GM19240 (cell line): ENCODE data around the gene RBM5.

Experiments used
- DNase-seq: peaks from one replicate; pipeline ENCODE4 v3.0.0; 2011; ENCODE audit warnings: low spot score; ENCODE audit not compliant: insufficient read length

RBM5 gene

GRCh38 chr3:50158530-50159146 is 69.9 kb downstream of the RBM5 start:
- DNase-seq = no peak

- no peak for DNase-seq
Observed at GRCh38 chr3:50160561-50160983, 71.9 kb downstream of the RBM5 start.

GRCh38 chr3:50161320-50161719 is 72.6 kb downstream of the RBM5 start:
- DNase-seq = no peak

- no peak for DNase-seq
Observed at GRCh38 chr3:50162034-50162883, 73.5 kb downstream of the RBM5 start.

GRCh38 chr3:50163572-50164455 is 75.1 kb downstream of the RBM5 start:
- no peak for DNase-seq

- no peak for DNase-seq
Observed at GRCh38 chr3:50164481-50164880, 75.8 kb downstream of the RBM5 start.

- DNase-seq = no peak
Observed at GRCh38 chr3:50164984-50165909, 76.5 kb downstream of the RBM5 start.

GRCh38 chr3:50165910-50166538 is 77.3 kb downstream of the RBM5 start:
- DNase-seq = no peak

- DNase-seq = no peak
Observed at GRCh38 chr3:50166620-50167019, 77.9 kb downstream of the RBM5 start.

- DNase-seq = no peak
Observed at GRCh38 chr3:50167069-50167840, 78.5 kb downstream of the RBM5 start.

- no peak for DNase-seq
Observed at GRCh38 chr3:50167841-50168209, 79.1 kb downstream of the RBM5 start.

GRCh38 chr3:50168388-50168787 is 79.7 kb downstream of the RBM5 start:
- no peak for DNase-seq
